GM12878 (cell line): ENCODE data around the gene TLX2. TPM values are rescaled to one million over a fixed set of nuclear protein-coding genes. Genes with fewer than 3 reads are reported as not detected.

Experiments
- ATAC-seq: fragments of 200-7000 bp; cut with Tn5 transposase; 3 replicates; pipeline ENCODE4 v1.9.1; 2020; ENCODE audit warnings: mild to moderate bottlenecking, moderate library complexity
- BruUV-seq: library from RNA; stranded (reverse); fragments of 400-500 nt; replicated peaks from 2 replicates; lab custom pipeline; 2021; lab: Mats Ljungman, UMichigan
- CTCF ChIA-PET: fragments of 300-600 bp; sonication (Branson Sonifier 250); formaldehyde crosslinking; extraction: SDS; loops from one replicate; lab custom pipeline; 2021; ENCODE audit warnings: inconsistent platforms; lab: Yijun Ruan, JAX
- POLR2A ChIA-PET: fragments of 350-600 bp; formaldehyde crosslinking; extraction: SDS; loops from one replicate; lab custom pipeline; 2021; ENCODE audit warnings: inconsistent platforms; lab: Charles Lee
- RAD21 ChIA-PET: fragments of 300-600 bp; sonication (Branson Sonifier 250); formaldehyde crosslinking; loops from one replicate; lab custom pipeline; 2023; ENCODE audit warnings: antibody characterized with exemption; ENCODE audit not compliant: unreplicated experiment; lab: Charles Lee
- SMC1A ChIA-PET: fragments of 300-600 bp; sonication (Branson Sonifier 250); formaldehyde crosslinking; loops from one replicate; lab custom pipeline; 2023; ENCODE audit not compliant: unreplicated experiment, uncharacterized antibody; lab: Charles Lee
- DNase-seq: peaks from one replicate; pipeline ENCODE4 v3.0.0-alpha.2; 2011; ENCODE audit warnings: low read depth, low spot score
- FAIRE-seq: peaks from 3 replicates; lab custom pipeline; 2011; peaks lifted over from hg19 to GRCh38; lab: Jason Lieb, UNC
- H2AFZ ChIP-seq: 2 replicates; pipeline ENCODE4 v1.6.0; 2011; ENCODE audit warnings: low read depth, low read length, control low read depth; ENCODE audit not compliant: control insufficient read depth
- H3K27ac ChIP-seq: 2 replicates; pipeline ENCODE4 v1.5.1; 2011; ENCODE audit warnings: control low read depth; ENCODE audit not compliant: control insufficient read depth, insufficient read depth
- H3K27me3 ChIP-seq, 2 experiments: replicated peaks in 1 of 2; 2 replicates each; pipeline versions ENCODE4 v1.6.0 to v1.6.1; 2011; ENCODE audit warnings: low read length in 1 of 2; ENCODE audit not compliant: control insufficient read depth in 2 of 2, insufficient read depth in 2 of 2
- H3K36me3 ChIP-seq, 2 experiments: 2 replicates each; pipeline ENCODE4 v1.5.1; 2011; ENCODE audit warnings: low read length in 1 of 2; ENCODE audit not compliant: control insufficient read depth in 2 of 2, insufficient read depth in 2 of 2
- H3K4me1 ChIP-seq: 2 replicates; pipeline ENCODE4 v1.6.1; 2011; ENCODE audit warnings: mild to moderate bottlenecking, low read length, moderate library complexity, mixed read lengths; ENCODE audit not compliant: control insufficient read depth, insufficient read depth
- H3K4me2 ChIP-seq: 2 replicates; pipeline ENCODE4 v1.6.0; 2011; ENCODE audit warnings: control low read depth; ENCODE audit not compliant: control insufficient read depth, insufficient read depth
- H3K4me3 ChIP-seq: fragments of 200-600 bp; sonication (generic); 2 replicates; pipeline ENCODE4 v1.5.1; 2016
- H3K79me2 ChIP-seq: 2 replicates; pipeline ENCODE4 v1.6.0; 2011; ENCODE audit warnings: low read length; ENCODE audit not compliant: control insufficient read depth, insufficient read depth
- H3K9ac ChIP-seq: 2 replicates; pipeline ENCODE4 v1.8.0; 2011; ENCODE audit warnings: low read length, control low read depth, mixed read lengths; ENCODE audit not compliant: control insufficient read depth, insufficient read depth
- H3K9me3 ChIP-seq: replicated peaks from 3 replicates; pipeline ENCODE4 v1.5.1; 2011; ENCODE audit warnings: mild to moderate bottlenecking, low read length; ENCODE audit not compliant: control insufficient read depth, insufficient read depth
- H4K20me1 ChIP-seq: 2 replicates; pipeline ENCODE4 v1.6.0; 2011; ENCODE audit not compliant: control insufficient read depth, insufficient read depth
- ASH2L ChIP-seq: fragments of 300-600, 200-600 bp; sonication (generic); IDR thresholded peaks from 2 replicates; pipeline ENCODE4 v1.6.1; 2017; ENCODE audit warnings: low read depth, mild to moderate bottlenecking, borderline replicate concordance
- CREM ChIP-seq: IDR thresholded peaks from 2 replicates; pipeline ENCODE4 v1.6.1; 2014; ENCODE audit warnings: antibody characterized with exemption, low read depth
- GATAD2B ChIP-seq: fragments of 450-650 bp; conservative IDR thresholded peaks from 2 replicates; pipeline ENCODE4 v1.6.1; 2017; ENCODE audit warnings: low read depth, mild to moderate bottlenecking, moderate library complexity
- IKZF1 ChIP-seq: fragments of 450-650 bp; conservative IDR thresholded peaks from 2 replicates; pipeline ENCODE4 v1.6.1; 2017; ENCODE audit warnings: antibody characterized with exemption, mild to moderate bottlenecking
- LARP7 ChIP-seq: fragments of 450-650 bp; IDR thresholded peaks from 2 replicates; pipeline ENCODE4 v1.6.1; 2017; ENCODE audit warnings: mild to moderate bottlenecking
- MEF2A ChIP-seq: IDR thresholded peaks from 2 replicates; pipeline ENCODE4 v1.6.1; 2011; ENCODE audit warnings: low read depth, mild to moderate bottlenecking, low read length, moderate library complexity; ENCODE audit not compliant: insufficient read depth
- MYC ChIP-seq: IDR thresholded peaks from 2 replicates; pipeline ENCODE4 v1.6.1; 2011; ENCODE audit warnings: mild to moderate bottlenecking, low read length, moderate library complexity, inconsistent platforms; ENCODE audit not compliant: insufficient read depth, insufficient replicate concordance, insufficient read length, severe bottlenecking
- NBN ChIP-seq: fragments of 450-650 bp; IDR thresholded peaks from 2 replicates; pipeline ENCODE4 v1.6.1; 2016
- NFYA ChIP-seq: IDR thresholded peaks from 2 replicates; pipeline ENCODE4 v1.6.1; 2011; ENCODE audit warnings: low read depth, mild to moderate bottlenecking, low read length, improper control_type of control experiment, borderline replicate concordance
- NR2C2 ChIP-seq: IDR thresholded peaks from 2 replicates; pipeline ENCODE4 v1.6.1; 2011; ENCODE audit warnings: borderline replicate concordance, low read depth; ENCODE audit not compliant: control insufficient read depth, insufficient read length
- PML ChIP-seq: IDR thresholded peaks from 2 replicates; pipeline ENCODE4 v1.6.1; 2012; ENCODE audit warnings: low read length, inconsistent platforms
- SIN3A ChIP-seq: IDR thresholded peaks from 2 replicates; pipeline ENCODE4 v1.6.1; 2012; ENCODE audit warnings: low read depth, low read length, improper control_type of control experiment
- SMARCA5 ChIP-seq: fragments of 450-650 bp; IDR thresholded peaks from 2 replicates; pipeline ENCODE4 v1.6.1; 2017; ENCODE audit warnings: mild to moderate bottlenecking
- SREBF2 ChIP-seq: IDR thresholded peaks from 2 replicates; pipeline ENCODE4 v1.6.1; 2012; ENCODE audit warnings: mild to moderate bottlenecking, low read length
- SUPT20H ChIP-seq: IDR thresholded peaks from 2 replicates; pipeline ENCODE4 v1.6.1; 2011; ENCODE audit warnings: low read depth, mild to moderate bottlenecking, low read length, moderate library complexity, borderline replicate concordance; ENCODE audit not compliant: control insufficient read depth
- TARDBP ChIP-seq: IDR thresholded peaks from 2 replicates; pipeline ENCODE4 v1.6.1; 2016; ENCODE audit warnings: borderline replicate concordance
- TCF12 ChIP-seq: IDR thresholded peaks from 2 replicates; pipeline ENCODE4 v1.6.1; 2011; ENCODE audit warnings: low read depth, mild to moderate bottlenecking, low read length
- YY1 ChIP-seq: IDR thresholded peaks from 2 replicates; pipeline ENCODE4 v1.6.1; 2011; ENCODE audit warnings: low read depth, mild to moderate bottlenecking, low read length
- WGBS: methylation state at CpG from one replicate; pipeline ENCODE4 v1.1.6; 2016; ENCODE audit warnings: low lambda C conversion rate; ENCODE audit not compliant: insufficient replicate concordance, insufficient coverage; ENCODE audit errors: missing lambda C conversion rate; 5-methylcytosine and 5-hydroxymethylcytosine counted together
- in situ Hi-C: fragments of 300-500 bp; cut with MboI; formaldehyde crosslinking; loops from 9 replicates; pipeline ENCODE4 v1.14.3; 2018; ENCODE audit warnings: mixed read lengths
- intact Hi-C: fragments of 100-400 bp; cut with micrococcal nuclease; formaldehyde crosslinking; loops from one replicate; pipeline ENCODE4 v1.14.2; 2022; ENCODE audit not compliant: unreplicated experiment
- polyA plus RNA-seq, 11 experiments: library from polyadenylated mRNA; depleted of rRNA in 4 of 11; unstranded in 6 of 11; stranded (reverse) in 5 of 11; fragments of >200 nt; fragmentation: Nextera tagmentation in 4 of 11; fragmentation: Illumina TruSeq in 1 of 11; extraction: Ambion mirVana in 4 of 11; extraction: Trizol in 1 of 11; gene quantifications; 1 replicate in 1 of 11; 2 replicates in 10 of 11; pipeline versions ENCODE4 v1.2.1 to v1.2.3, GENCODE V29; 2011 to 2016; ENCODE audit warnings: inconsistent platforms in 2 of 11, missing spikeins in 2 of 11, low read depth in 1 of 11
- total RNA-seq, 4 experiments: library from RNA; depleted of rRNA in 3 of 4; stranded (reverse); fragments of >200 nt in 3 of 4; fragmentation: Illumina TruSeq in 1 of 4; extraction: Trizol in 1 of 4; gene quantifications; 2 replicates each; pipeline versions ENCODE4 v1.2.1 to v1.2.3, GENCODE V29; 2013 to 2021
- TF ChIP-seq, protein P1 (sequence below): fragments of 450-650 bp; formaldehyde crosslinking; IDR thresholded peaks from 2 replicates; pipeline ENCODE4 v1.5.0; 2022; ENCODE audit warnings: mild to moderate bottlenecking, missing genetic modification characterization
- TF ChIP-seq, protein P2 (sequence below): IDR thresholded peaks from 2 replicates; pipeline ENCODE4 v1.6.1; 2012; ENCODE audit warnings: low read depth, low read length, improper control_type of control experiment

Gene TLX2
- total and polyA plus RNA-seq, 10 of the 15 experiments (the other 5 are each of a cell fraction or from before 2014, with no cell fraction given) = 0.06 to 5.5 (median 3.6) TPM; not detected in 1

- ChIA-PET SMC1A (interaction anchor here (0.6 to 2.4 kb wide), 10 partner anchors 10 to 473 kb away, joined by 3 to 11 read pairs (median 4); partner anchors contain the start of genes CCDC142 and TTC31), POLR2A (interaction anchor here (0.6 to 2.7 kb wide), 12 partner anchors 9 to 1064 kb away, joined by 3 to 22 read pairs (median 4); partner anchors contain the start of genes CCDC142, INO80B, TTC31 and WBP1), CTCF (interaction anchor here (0.6 to 2.7 kb wide), 10 partner anchors 10 to 223 kb away, joined by 3 to 20 read pairs (median 6); partner anchors contain the start of genes CCDC142 and TTC31), RAD21 (interaction anchor here (0.7 to 2.1 kb wide), 5 partner anchors 10 to 32 kb away, joined by 3 to 20 read pairs (median 4); partner anchors contain the start of genes CCDC142, TTC31 and WBP1)
- H3K27ac ChIP-seq = peak within 1 kb of the TSS; percentile 93
- H3K36me3 ChIP-seq = peaks cover 0 to 3% of the 10 kb centered on the region in 2 experiments; a peak in 2 of 4 replicates
- no peaks in the 10 kb centered on the region for H3K27me3 ChIP-seq
- H3K9me3 ChIP-seq = no peaks in the 10 kb centered on the region
- ATAC-seq (peak; percentile 94), FAIRE-seq (peak; percentile 87), DNase-seq (peak; percentile 86)
- peaks cover 10% of the 10 kb centered on the region for H3K79me2 ChIP-seq
- intact Hi-C loops = no loop called here
- H4K20me1 ChIP-seq = no peaks in the 10 kb centered on the region
- 0 out of 2 replicates have a peak, but pooled peaks cover 6% of the 10 kb centered on the region for H3K4me1 ChIP-seq
- H3K4me3 ChIP-seq = peak within 1 kb of the TSS; percentile 89
- 1% methylated on average over 66 of the region's 66 CpGs for WGBS
- in situ Hi-C loops = no loop called here
- H3K4me2 ChIP-seq = peak within 1 kb of the TSS; percentile 99
- peak within 1 kb of the TSS; percentile 85 for H3K9ac ChIP-seq
- H2AFZ ChIP-seq = peak within 1 kb of the TSS; percentile 91
- TSS peak; percentile 97 for BruUV-seq
- TF ChIP-seq SUPT20H (no peak), ASH2L (no peak), GATAD2B (no peak), SMARCA5 (no peak), MYC (no peak), TCF12 (peak; percentile 88), CREM (peak; percentile 91), TARDBP (peak; percentile 70), NFYA (no peak), NBN (peak; percentile 92), NR2C2 (peak; percentile 99), SREBF2 (0 out of 2 replicates have a peak, but pooled peaks have one; percentile 50), MEF2A (peak; percentile 61; the same call in 1 of the 2 replicates), PML (peak; percentile 98), LARP7 (no peak), YY1 (peak; percentile 97), IKZF1 (peak; percentile 89), SIN3A (no peak; the same call in 1 of the 2 replicates)
- TF ChIP-seq, protein P1, sequence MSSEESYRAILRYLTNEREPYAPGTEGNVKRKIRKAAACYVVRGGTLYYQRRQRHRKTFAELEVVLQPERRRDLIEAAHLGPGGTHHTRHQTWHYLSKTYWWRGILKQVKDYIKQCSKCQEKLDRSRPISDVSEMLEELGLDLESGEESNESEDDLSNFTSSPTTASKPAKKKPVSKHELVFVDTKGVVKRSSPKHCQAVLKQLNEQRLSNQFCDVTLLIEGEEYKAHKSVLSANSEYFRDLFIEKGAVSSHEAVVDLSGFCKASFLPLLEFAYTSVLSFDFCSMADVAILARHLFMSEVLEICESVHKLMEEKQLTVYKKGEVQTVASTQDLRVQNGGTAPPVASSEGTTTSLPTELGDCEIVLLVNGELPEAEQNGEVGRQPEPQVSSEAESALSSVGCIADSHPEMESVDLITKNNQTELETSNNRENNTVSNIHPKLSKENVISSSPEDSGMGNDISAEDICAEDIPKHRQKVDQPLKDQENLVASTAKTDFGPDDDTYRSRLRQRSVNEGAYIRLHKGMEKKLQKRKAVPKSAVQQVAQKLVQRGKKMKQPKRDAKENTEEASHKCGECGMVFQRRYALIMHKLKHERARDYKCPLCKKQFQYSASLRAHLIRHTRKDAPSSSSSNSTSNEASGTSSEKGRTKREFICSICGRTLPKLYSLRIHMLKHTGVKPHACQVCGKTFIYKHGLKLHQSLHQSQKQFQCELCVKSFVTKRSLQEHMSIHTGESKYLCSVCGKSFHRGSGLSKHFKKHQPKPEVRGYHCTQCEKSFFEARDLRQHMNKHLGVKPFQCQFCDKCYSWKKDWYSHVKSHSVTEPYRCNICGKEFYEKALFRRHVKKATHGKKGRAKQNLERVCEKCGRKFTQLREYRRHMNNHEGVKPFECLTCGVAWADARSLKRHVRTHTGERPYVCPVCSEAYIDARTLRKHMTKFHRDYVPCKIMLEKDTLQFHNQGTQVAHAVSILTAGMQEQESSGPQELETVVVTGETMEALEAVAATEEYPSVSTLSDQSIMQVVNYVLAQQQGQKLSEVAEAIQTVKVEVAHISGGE (CRISPR knock-in tag) = peak; percentile 33; the same call in 1 of the 2 replicates
- TF ChIP-seq, protein P2, sequence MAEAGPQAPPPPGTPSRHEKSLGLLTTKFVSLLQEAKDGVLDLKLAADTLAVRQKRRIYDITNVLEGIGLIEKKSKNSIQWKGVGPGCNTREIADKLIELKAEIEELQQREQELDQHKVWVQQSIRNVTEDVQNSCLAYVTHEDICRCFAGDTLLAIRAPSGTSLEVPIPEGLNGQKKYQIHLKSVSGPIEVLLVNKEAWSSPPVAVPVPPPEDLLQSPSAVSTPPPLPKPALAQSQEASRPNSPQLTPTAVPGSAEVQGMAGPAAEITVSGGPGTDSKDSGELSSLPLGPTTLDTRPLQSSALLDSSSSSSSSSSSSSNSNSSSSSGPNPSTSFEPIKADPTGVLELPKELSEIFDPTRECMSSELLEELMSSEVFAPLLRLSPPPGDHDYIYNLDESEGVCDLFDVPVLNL = no peak
These were observed 41.9 kb upstream of the TLX2 start, which contains the start of gene MRPL53 for GRCh38 chr2:74472086-74472944. Gene MRPL53 (minus strand): TSS chr2:74472680. CDS start chr2:74472660, 20 bp downstream.
